Activated CD8-positive, alpha-beta memory T cell treated with anti-CD3 and anti-CD28 coated beads, Interleukin-2, amount 50 U/mL, for 48 hours (primary cell): ENCODE results near the gene PDXDC1.
"Not testable (repeated sequence)": the region's sequence is repeated elsewhere in the genome, so short reads cannot be mapped to it uniquely, and the experiment has no call there.

Source experiments
- DNase-seq: peaks from one replicate; pipeline ENCODE4 v3.0.0-alpha.2; 2020

The PDXDC1 gene

GRCh38 chr16:15021429-15021828 is 46.6 kb downstream of the PDXDC1 start:
- DNase-seq, result not testable (repeated sequence)

- DNase-seq, result not testable (repeated sequence)
These were observed 47.4 kb downstream of the PDXDC1 start for GRCh38 chr16:15022194-15022593.

GRCh38 chr16:15023381-15024077 is 48.7 kb downstream of the PDXDC1 start:
- not testable (repeated sequence) for DNase-seq

- DNase-seq, result not testable (repeated sequence)
These were observed 50.0 kb downstream of the PDXDC1 start for GRCh38 chr16:15024858-15025199.

- DNase-seq, result not testable (repeated sequence)
These were observed 50.6 kb downstream of the PDXDC1 start for GRCh38 chr16:15025234-15025951.

GRCh38 chr16:15027051-15027450 is 52.2 kb downstream of the PDXDC1 start:
- DNase-seq, result not testable (repeated sequence)

GRCh38 chr16:15027503-15028344 is 52.9 kb downstream of the PDXDC1 start:
- not testable (repeated sequence) for DNase-seq

- DNase-seq, result not testable (repeated sequence)
These were observed 53.5 kb downstream of the PDXDC1 start for GRCh38 chr16:15028345-15028715.

GRCh38 chr16:15028801-15029698 is 54.2 kb downstream of the PDXDC1 start:
- DNase-seq, result not testable (repeated sequence)

- DNase-seq, result not testable (repeated sequence)
These were observed 54.9 kb downstream of the PDXDC1 start for GRCh38 chr16:15029749-15030148.

GRCh38 chr16:15031179-15031578 is 56.4 kb downstream of the PDXDC1 start:
- DNase-seq, result no peak

GRCh38 chr16:15031586-15031985 is 56.8 kb downstream of the PDXDC1 start:
- DNase-seq, result no peak

- no peak for DNase-seq
These were observed 57.9 kb downstream of the PDXDC1 start for GRCh38 chr16:15032547-15033308.

GRCh38 chr16:15033309-15033707 is 58.5 kb downstream of the PDXDC1 start:
- DNase-seq, result no peak

GRCh38 chr16:15034266-15035162 is 59.7 kb downstream of the PDXDC1 start:
- no peak for DNase-seq

- DNase-seq, result no peak
These were observed 60.4 kb downstream of the PDXDC1 start for GRCh38 chr16:15035163-15035729.

GRCh38 chr16:15037003-15037402 is 62.2 kb downstream of the PDXDC1 start:
- DNase-seq, result no peak

- DNase-seq, result no peak
These were observed 62.9 kb downstream of the PDXDC1 start for GRCh38 chr16:15037745-15038144.

GRCh38 chr16:15038689-15039088 is 63.9 kb downstream of the PDXDC1 start:
- no peak for DNase-seq
